ENCODE measurements around the gene NEDD8.

Gene NEDD8

GRCh38 chr14:24185741-24186140, 46.4 kb downstream of the NEDD8 start:
- no peak for TF ChIP-seq BHLHE40 (IDR thresholded peaks at IDR 0.05; ENCODE audit: borderline replicate concordance)
- TF ChIP-seq FOXK2 (IDR thresholded peaks at IDR 0.05), result no peak
- TF ChIP-seq CTBP1 (IDR thresholded peaks at IDR 0.05; ENCODE audit: borderline replicate concordance), result no peak
- no peak for TF ChIP-seq NFRKB (IDR thresholded peaks at IDR 0.05)
- TF ChIP-seq, protein P1, sequence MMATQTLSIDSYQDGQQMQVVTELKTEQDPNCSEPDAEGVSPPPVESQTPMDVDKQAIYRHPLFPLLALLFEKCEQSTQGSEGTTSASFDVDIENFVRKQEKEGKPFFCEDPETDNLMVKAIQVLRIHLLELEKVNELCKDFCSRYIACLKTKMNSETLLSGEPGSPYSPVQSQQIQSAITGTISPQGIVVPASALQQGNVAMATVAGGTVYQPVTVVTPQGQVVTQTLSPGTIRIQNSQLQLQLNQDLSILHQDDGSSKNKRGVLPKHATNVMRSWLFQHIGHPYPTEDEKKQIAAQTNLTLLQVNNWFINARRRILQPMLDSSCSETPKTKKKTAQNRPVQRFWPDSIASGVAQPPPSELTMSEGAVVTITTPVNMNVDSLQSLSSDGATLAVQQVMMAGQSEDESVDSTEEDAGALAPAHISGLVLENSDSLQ (IDR thresholded peaks at IDR 0.05), result no peak
- TF ChIP-seq SUZ12 (IDR thresholded peaks at IDR 0.05), result no peak
- ChIA-PET POLR2A (interaction anchor here (0.7 to 2.9 kb wide), 4 partner anchors 8 to 44 kb away, joined by 3 to 14 read pairs (median 4); partner anchors contain the start of genes EMC9 and TM9SF1), CTCF (interaction anchor here (1.6 kb wide), 1 partner anchor 24 kb away, joined by 4 read pairs; the partner anchor contains the start of gene IRF9)
- no peak for DNase-seq (ENCODE audit: extremely low spot score)

DNA sequence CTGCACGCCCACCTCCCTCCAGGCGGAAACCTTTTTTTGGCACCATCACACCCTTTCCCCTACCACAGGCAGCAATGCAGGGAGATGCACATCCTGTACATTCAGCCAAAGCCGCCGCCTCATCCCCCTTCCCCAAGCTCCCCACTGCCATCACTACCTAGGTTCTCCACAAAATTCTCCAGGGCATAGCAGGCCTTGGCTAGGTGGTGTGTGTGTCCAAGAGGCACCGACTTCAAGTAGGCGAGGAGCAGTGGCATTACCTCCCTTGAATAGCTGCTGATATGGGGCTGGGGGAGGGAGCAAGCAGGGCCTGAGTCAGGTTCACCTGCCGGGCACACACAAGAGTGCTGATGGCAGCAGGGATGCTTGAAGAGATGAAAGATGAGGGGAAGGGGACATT, 47.1 kb downstream of the NEDD8 start:
- CTCF ChIA-PET, result interaction anchor here (1.6 kb wide), 1 partner anchor 24 kb away, joined by 4 read pairs; the partner anchor contains the start of gene IRF9
- DNase-seq (ENCODE audit: extremely low spot score), result no peak
- TF ChIP-seq NFRKB (IDR thresholded peaks at IDR 0.05), result no peak
- no peak for TF ChIP-seq CTBP1 (IDR thresholded peaks at IDR 0.05; ENCODE audit: borderline replicate concordance)
- no peak for TF ChIP-seq L3MBTL2 (conservative IDR thresholded peaks at IDR 0.05)
- no peak for TF ChIP-seq ZNF384 (IDR thresholded peaks at IDR 0.05)
- no peak for TF ChIP-seq ELF4 (IDR thresholded peaks at IDR 0.05)
- TF ChIP-seq FOXM1 (IDR thresholded peaks at IDR 0.05; ENCODE audit: borderline replicate concordance), result no peak
- TF ChIP-seq LEF1 (IDR thresholded peaks at IDR 0.05; ENCODE audit: borderline replicate concordance), result no peak
- no peak for TF ChIP-seq FOXK2 (IDR thresholded peaks at IDR 0.05)
- POLR2A ChIA-PET, result interaction anchor here (0.7 to 2.9 kb wide), 3 partner anchors 8 to 44 kb away, joined by 3 to 14 read pairs (median 4); partner anchors contain the start of genes EMC9 and TM9SF1

DNA sequence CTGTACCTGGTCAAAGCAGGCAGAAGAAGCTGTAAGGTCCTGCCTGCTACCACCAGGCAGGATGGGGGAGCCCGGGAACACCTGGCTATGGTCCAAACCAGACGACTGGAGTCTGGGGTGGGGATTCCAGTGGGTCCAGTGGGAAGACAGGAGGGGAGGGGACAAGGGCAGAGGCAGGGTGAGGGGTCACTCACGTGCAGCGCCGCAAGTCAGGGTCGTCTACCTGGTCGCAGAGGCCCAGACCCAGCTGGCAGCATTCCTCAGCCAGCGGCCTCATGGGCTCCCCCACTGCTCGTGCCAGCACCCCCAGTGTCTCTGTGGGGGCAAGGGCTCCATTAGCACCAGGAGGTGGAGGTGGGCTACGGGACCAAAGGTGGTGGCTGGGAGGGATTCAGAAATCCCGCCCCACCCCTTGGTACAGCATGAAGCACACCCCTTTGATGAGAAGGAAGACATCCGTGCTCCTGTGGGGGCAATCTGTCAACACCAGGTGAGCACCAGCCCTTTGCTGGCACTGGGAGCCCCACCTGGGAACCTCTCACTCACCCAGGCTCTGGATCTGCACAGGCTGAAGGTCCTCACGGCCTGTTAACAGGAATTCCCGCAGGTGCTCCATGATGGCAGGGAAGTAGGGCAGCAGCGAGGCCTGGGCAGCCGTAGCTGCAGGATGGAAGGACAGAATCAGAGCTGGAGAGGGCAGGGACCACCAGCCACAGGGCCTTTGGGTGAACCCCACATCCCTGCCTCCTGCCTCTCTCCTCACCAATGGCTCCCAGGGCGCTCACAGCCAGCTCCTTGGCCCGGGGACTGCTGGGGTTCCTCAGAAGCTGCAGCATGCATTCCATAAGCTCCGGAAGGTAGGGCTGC, 47.8 kb downstream of the NEDD8 start:
- no peak for DNase-seq (ENCODE audit: extremely low spot score)
- TF ChIP-seq HDGF (IDR thresholded peaks at IDR 0.05; ENCODE audit: borderline replicate concordance), result no peak
- TF ChIP-seq LEF1 (IDR thresholded peaks at IDR 0.05; ENCODE audit: borderline replicate concordance), result no peak
- no peak for TF ChIP-seq FOXM1 (IDR thresholded peaks at IDR 0.05; ENCODE audit: borderline replicate concordance)
- TF ChIP-seq TARDBP (IDR thresholded peaks at IDR 0.05), result no peak
- TF ChIP-seq, protein P1 (IDR thresholded peaks at IDR 0.05), result no peak
- TF ChIP-seq ARNT (IDR thresholded peaks at IDR 0.05), result no peak
- TF ChIP-seq CTBP1 (IDR thresholded peaks at IDR 0.05; ENCODE audit: borderline replicate concordance), result no peak
- no peak for TF ChIP-seq SUZ12 (IDR thresholded peaks at IDR 0.05)
- TF ChIP-seq BHLHE40 (IDR thresholded peaks at IDR 0.05; ENCODE audit: borderline replicate concordance), result no peak
- no peak for TF ChIP-seq ELF4 (IDR thresholded peaks at IDR 0.05)
- no peak for TF ChIP-seq L3MBTL2 (conservative IDR thresholded peaks at IDR 0.05)
- no peak for TF ChIP-seq FOXA1 (IDR thresholded peaks at IDR 0.05)
- no peak for TF ChIP-seq SP1 (IDR thresholded peaks at IDR 0.05)
- TF ChIP-seq FOXK2 (IDR thresholded peaks at IDR 0.05), result no peak
- CTCF ChIA-PET, result interaction anchor here (1.6 kb wide), 1 partner anchor 23 kb away, joined by 4 read pairs; the partner anchor contains the start of gene IRF9
- POLR2A ChIA-PET, result interaction anchor here (2.9 kb wide), 1 partner anchor 11 kb away, joined by 14 read pairs; the partner anchor contains the start of gene TM9SF1

DNA sequence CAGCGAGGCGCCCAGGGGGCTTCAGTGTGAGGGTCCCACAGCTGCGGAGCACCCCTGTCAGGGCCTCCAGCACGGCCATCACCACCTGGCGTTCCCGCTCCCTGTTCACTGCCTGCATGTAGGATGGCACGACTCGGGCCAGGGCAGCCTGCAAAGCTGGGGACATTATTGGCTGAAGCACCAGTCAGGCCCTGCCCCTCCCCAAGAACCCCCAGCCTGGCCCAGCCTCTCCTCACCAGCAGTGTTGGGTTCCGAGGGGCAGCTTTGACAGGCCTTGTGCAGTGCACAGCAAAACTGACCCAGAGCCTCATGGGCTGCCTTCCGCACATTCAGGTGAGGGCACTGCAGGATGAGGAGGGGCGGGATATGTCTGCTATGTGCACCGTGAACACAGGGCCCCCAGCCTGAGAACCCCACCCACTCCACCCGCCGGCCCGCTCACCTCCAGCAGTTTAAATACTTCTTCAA, 49.1 kb downstream of the NEDD8 start:
- ChIA-PET POLR2A (interaction anchor here (0.8 to 1.0 kb wide), 2 partner anchors 30 to 42 kb away, joined by 3 to 4 read pairs; partner anchors contain the start of genes CHMP4A and EMC9), CTCF (interaction anchor here (1.1 kb wide), 1 partner anchor 125 kb away, joined by 3 read pairs; no protein-coding TSS in a partner anchor)
- DNase-seq (ENCODE audit: extremely low spot score), result no peak

GRCh38 chr14:24182110-24182882, 49.9 kb downstream of the NEDD8 start:
- POLR2A ChIA-PET, result interaction anchor here (0.8 to 1.0 kb wide), 2 partner anchors 31 to 41 kb away, joined by 3 to 4 read pairs; partner anchors contain the start of genes CHMP4A and EMC9
- TF ChIP-seq CTBP1 (IDR thresholded peaks at IDR 0.05; ENCODE audit: borderline replicate concordance), result no peak
- TF ChIP-seq ARNT (IDR thresholded peaks at IDR 0.05), result no peak
- CTCF ChIA-PET, result interaction anchor here (1.1 kb wide), 1 partner anchor 124 kb away, joined by 3 read pairs; no protein-coding TSS in a partner anchor
- DNase-seq (ENCODE audit: extremely low spot score), result no peak

More for the DNA sequence above, 49.1 kb downstream of the NEDD8 start:
- TF ChIP-seq FOXA1 (IDR thresholded peaks at IDR 0.05), result no peak

GRCh38 chr14:24181371-24182077, 50.6 kb downstream of the NEDD8 start:
- POLR2A ChIA-PET, result interaction anchor here (1.3 to 3.2 kb wide), 5 partner anchors 7 to 68 kb away, joined by 4 to 15 read pairs (median 7); partner anchors contain the start of genes DCAF11, IPO4, IRF9 and NRL
- CTCF ChIA-PET, result interaction anchor here (1.1 to 2.1 kb wide), 2 partner anchors 20 to 123 kb away, joined by 3 to 10 read pairs; partner anchors contain the start of gene IRF9
- no peak for TF ChIP-seq FOXM1 (IDR thresholded peaks at IDR 0.05; ENCODE audit: borderline replicate concordance)
- no peak for TF ChIP-seq ZNF384 (IDR thresholded peaks at IDR 0.05)
- TF ChIP-seq HDGF (IDR thresholded peaks at IDR 0.05; ENCODE audit: borderline replicate concordance), result no peak
- no peak for TF ChIP-seq BHLHE40 (IDR thresholded peaks at IDR 0.05; ENCODE audit: borderline replicate concordance)
- TF ChIP-seq, protein P1 (IDR thresholded peaks at IDR 0.05), result no peak
- no peak for TF ChIP-seq SP1 (IDR thresholded peaks at IDR 0.05)
- no peak for TF ChIP-seq FOXK2 (IDR thresholded peaks at IDR 0.05)
- TF ChIP-seq L3MBTL2 (conservative IDR thresholded peaks at IDR 0.05), result no peak
- no peak for TF ChIP-seq SUZ12 (IDR thresholded peaks at IDR 0.05)
- no peak for TF ChIP-seq ELF4 (IDR thresholded peaks at IDR 0.05)
- DNase-seq (ENCODE audit: extremely low spot score), result no peak
